Measurements from ENCODE around the gene NTSR2. TPM values are rescaled to one million over a fixed set of nuclear protein-coding genes. Genes with fewer than 3 reads are reported as not detected.

Gene NTSR2
- total RNA-seq, 2 experiments from 2014 or later = not detected

- Mint-ChIP-seq H3K4me1 (peaks cover 10% of the 10 kb centered on the region), H3K27me3 (peaks cover 10% of the 10 kb centered on the region), H3K9me3 (no peaks in the 10 kb centered on the region), H3K4me3 (peak overlapping the region; percentile 55), H3K27ac (no peak overlapping the region), H3K36me3 (no peaks in the 10 kb centered on the region)
- DNase-seq = peak; percentile 85
These were observed 18.5 kb upstream of the NTSR2 start for GRCh38 chr2:11688222-11689069.

GRCh38 chr2:11687736-11688135 lies 17.7 kb upstream of the NTSR2 start:
- peaks cover 10% of the 10 kb centered on the region for H3K27me3 Mint-ChIP-seq
- H3K4me1 Mint-ChIP-seq = peaks cover 10% of the 10 kb centered on the region
- no peak for DNase-seq
- no peaks in the 10 kb centered on the region for H3K9me3 Mint-ChIP-seq
- H3K36me3 Mint-ChIP-seq = no peaks in the 10 kb centered on the region
- no peak overlapping the region for H3K4me3 Mint-ChIP-seq
- H3K27ac Mint-ChIP-seq = no peak overlapping the region

- Mint-ChIP-seq H3K4me3 (no peak overlapping the region), H3K27ac (no peak overlapping the region), H3K9me3 (no peaks in the 10 kb centered on the region), H3K36me3 (no peaks in the 10 kb centered on the region), H3K4me1 (peaks cover 17% of the 10 kb centered on the region), H3K27me3 (peaks cover 10% of the 10 kb centered on the region)
- no peak for DNase-seq
These were observed 16.0 kb upstream of the NTSR2 start for GRCh38 chr2:11685906-11686470.

- no peak for DNase-seq
- Mint-ChIP-seq H3K27me3 (peaks cover 10% of the 10 kb centered on the region), H3K4me3 (no peak overlapping the region), H3K36me3 (no peaks in the 10 kb centered on the region), H3K9me3 (no peaks in the 10 kb centered on the region), H3K27ac (no peak overlapping the region), H3K4me1 (peaks cover 17% of the 10 kb centered on the region)
These were observed 15.0 kb upstream of the NTSR2 start for GRCh38 chr2:11684894-11685460.

- Mint-ChIP-seq H3K9me3 (no peaks in the 10 kb centered on the region), H3K4me3 (no peak overlapping the region), H3K27ac (no peak overlapping the region), H3K4me1 (peaks cover 17% of the 10 kb centered on the region), H3K27me3 (peaks cover 10% of the 10 kb centered on the region), H3K36me3 (no peaks in the 10 kb centered on the region)
- no peak for DNase-seq
These were observed 14.0 kb upstream of the NTSR2 start for GRCh38 chr2:11683966-11684365.

- no peak overlapping the region for H3K4me3 Mint-ChIP-seq
- no peaks in the 10 kb centered on the region for H3K36me3 Mint-ChIP-seq
- no peak for DNase-seq
- no peak overlapping the region for H3K27ac Mint-ChIP-seq
- H3K4me1 Mint-ChIP-seq = peaks cover 13% of the 10 kb centered on the region
- peaks cover 10% of the 10 kb centered on the region for H3K27me3 Mint-ChIP-seq
- H3K9me3 Mint-ChIP-seq = no peaks in the 10 kb centered on the region
These were observed 13.5 kb upstream of the NTSR2 start for GRCh38 chr2:11683476-11683875.

- no peak for DNase-seq
- no peak overlapping the region for H3K27ac Mint-ChIP-seq
- H3K36me3 Mint-ChIP-seq = no peaks in the 10 kb centered on the region
- H3K4me1 Mint-ChIP-seq = peaks cover 7% of the 10 kb centered on the region
- H3K4me3 Mint-ChIP-seq = no peak overlapping the region
- H3K27me3 Mint-ChIP-seq = peaks cover 19% of the 10 kb centered on the region
- no peaks in the 10 kb centered on the region for H3K9me3 Mint-ChIP-seq
These were observed 12.6 kb upstream of the NTSR2 start for GRCh38 chr2:11682590-11682915.

- Mint-ChIP-seq H3K9me3 (no peaks in the 10 kb centered on the region), H3K27me3 (peaks cover 23% of the 10 kb centered on the region), H3K27ac (no peak overlapping the region), H3K4me3 (no peak overlapping the region), H3K4me1 (peaks cover 7% of the 10 kb centered on the region), H3K36me3 (no peaks in the 10 kb centered on the region)
- peak; percentile 66 for DNase-seq
These were observed 12.0 kb upstream of the NTSR2 start for GRCh38 chr2:11681722-11682589.

GRCh38 chr2:11680901-11681721 lies 11.1 kb upstream of the NTSR2 start:
- Mint-ChIP-seq H3K4me3 (no peak overlapping the region), H3K27me3 (peaks cover 28% of the 10 kb centered on the region), H3K36me3 (no peaks in the 10 kb centered on the region), H3K4me1 (peaks cover 7% of the 10 kb centered on the region), H3K9me3 (no peaks in the 10 kb centered on the region), H3K27ac (no peak overlapping the region)
- no peak for DNase-seq

GRCh38 chr2:11680182-11680900 lies 10.3 kb upstream of the NTSR2 start:
- Mint-ChIP-seq H3K9me3 (no peaks in the 10 kb centered on the region), H3K4me1 (peaks cover 7% of the 10 kb centered on the region), H3K36me3 (no peaks in the 10 kb centered on the region), H3K27ac (no peak overlapping the region), H3K4me3 (no peak overlapping the region), H3K27me3 (peaks cover 32% of the 10 kb centered on the region)
- no peak for DNase-seq

- no peaks in the 10 kb centered on the region for H3K9me3 Mint-ChIP-seq
- no peak overlapping the region for H3K4me3 Mint-ChIP-seq
- no peak for DNase-seq
- peaks cover 7% of the 10 kb centered on the region for H3K4me1 Mint-ChIP-seq
- peaks cover 34% of the 10 kb centered on the region for H3K27me3 Mint-ChIP-seq
- H3K27ac Mint-ChIP-seq = no peak overlapping the region
- no peaks in the 10 kb centered on the region for H3K36me3 Mint-ChIP-seq
These were observed 9.6 kb upstream of the NTSR2 start for GRCh38 chr2:11679486-11680181.

- no peak overlapping the region for H3K4me3 Mint-ChIP-seq
- peaks cover 7% of the 10 kb centered on the region for H3K4me1 Mint-ChIP-seq
- no peaks in the 10 kb centered on the region for H3K36me3 Mint-ChIP-seq
- no peaks in the 10 kb centered on the region for H3K9me3 Mint-ChIP-seq
- DNase-seq = no peak
- peaks cover 35% of the 10 kb centered on the region for H3K27me3 Mint-ChIP-seq
- H3K27ac Mint-ChIP-seq = no peak overlapping the region
These were observed 9.0 kb upstream of the NTSR2 start for GRCh38 chr2:11679016-11679415.

- Mint-ChIP-seq H3K27me3 (peaks cover 35% of the 10 kb centered on the region), H3K4me3 (no peak overlapping the region), H3K27ac (no peak overlapping the region), H3K36me3 (no peaks in the 10 kb centered on the region), H3K4me1 (peaks cover 7% of the 10 kb centered on the region), H3K9me3 (no peaks in the 10 kb centered on the region)
- no peak for DNase-seq
These were observed 8.4 kb upstream of the NTSR2 start for GRCh38 chr2:11678306-11678960.

Measured in activated naive CD8-positive, alpha-beta T cell treated with anti-CD3 and anti-CD28 coated beads for 36 hours (primary cell).